GM21528 (cell line): ENCODE measurements around the gene GAL3ST3.

Experiments
- ATAC-seq: cut with Tn5 transposase; IDR thresholded peaks from one replicate; pipeline ENCODE4 v1.9.1; 2021; ENCODE audit warnings: mild to moderate bottlenecking, moderate library complexity; ENCODE audit not compliant: unreplicated experiment, low FRiP score

The GAL3ST3 gene

DNA sequence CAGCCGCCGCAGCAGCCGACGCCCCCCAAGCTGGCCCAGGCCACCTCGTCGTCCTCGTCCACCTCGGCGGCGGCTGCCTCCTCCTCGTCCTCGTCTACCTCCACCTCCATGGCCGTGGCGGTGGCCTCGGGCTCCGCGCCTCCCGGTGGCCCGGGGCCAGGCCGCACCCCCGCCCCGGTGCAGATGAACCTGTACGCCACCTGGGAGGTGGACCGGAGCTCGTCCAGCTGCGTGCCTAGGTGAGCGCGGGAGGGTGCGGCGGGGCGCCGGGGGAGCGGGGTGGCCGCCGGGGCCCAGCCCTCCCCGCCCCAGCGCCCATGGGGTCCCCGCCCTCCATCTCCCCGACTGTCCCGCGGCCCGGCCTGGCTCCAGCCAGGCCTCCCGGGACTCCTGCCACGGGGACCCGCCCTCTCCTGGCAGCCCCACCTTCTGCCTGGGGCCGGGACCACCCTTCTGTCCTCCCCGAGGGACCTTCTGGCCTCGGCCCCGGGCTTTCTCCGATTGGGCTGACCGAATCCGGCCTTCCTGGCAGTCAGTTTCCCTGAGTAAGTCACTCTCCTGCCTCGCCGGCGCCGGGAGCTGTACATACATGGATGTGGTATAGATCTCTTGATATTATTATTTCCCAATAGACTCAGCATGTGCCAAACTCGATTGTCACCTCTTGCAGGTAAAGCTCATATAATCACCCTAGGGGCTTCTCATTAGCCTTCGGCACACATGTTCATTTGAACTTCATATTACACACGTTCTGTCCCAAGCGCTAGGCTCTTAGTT is 21.8 kb upstream of the GAL3ST3 start:
- ATAC-seq = peak; percentile 14

DNA sequence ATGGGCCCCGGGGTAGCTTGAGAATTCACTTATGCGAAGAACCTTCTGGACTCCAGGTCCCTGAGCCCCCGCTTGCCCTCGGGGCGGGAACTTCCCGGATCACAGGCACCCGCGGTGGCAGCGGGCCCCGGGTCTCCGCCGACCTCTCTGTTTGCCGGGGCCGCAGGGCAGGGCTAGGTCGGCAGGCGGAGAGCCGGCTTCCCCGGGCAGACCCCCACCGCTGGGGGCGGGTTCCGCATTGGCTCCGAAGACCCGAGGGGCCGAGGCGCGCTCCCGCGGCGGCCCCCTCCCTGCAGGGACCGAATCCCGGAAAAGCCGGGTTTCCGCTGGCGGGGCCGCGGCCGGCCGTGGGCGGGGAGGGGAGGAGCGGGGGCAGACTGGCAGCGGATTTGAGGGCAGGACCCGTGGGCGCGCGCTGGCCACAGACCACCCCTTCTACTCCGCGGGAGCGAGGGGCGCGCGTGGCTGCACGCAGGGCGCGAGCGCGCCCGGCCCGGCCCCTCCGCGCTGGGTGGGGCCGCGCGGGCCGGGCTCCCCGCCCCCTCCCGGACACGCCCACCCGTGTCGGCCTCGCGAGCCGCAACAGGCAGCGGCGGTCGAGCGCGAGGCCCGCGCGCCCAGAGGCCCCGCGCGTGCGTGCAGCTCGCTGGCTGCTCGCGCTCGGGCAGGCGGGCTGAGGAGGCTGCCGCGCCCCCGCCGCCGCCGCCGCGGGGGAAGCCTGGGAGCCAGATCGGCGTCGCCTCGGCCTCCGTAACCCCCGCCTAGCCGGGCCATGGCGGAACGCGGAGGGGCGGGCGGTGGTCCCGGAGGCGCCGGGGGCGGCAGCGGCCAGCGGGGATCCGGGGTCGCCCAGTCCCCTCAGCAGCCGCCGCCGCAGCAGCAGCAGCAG is 21.0 kb upstream of the GAL3ST3 start, which contains the start of gene PACS1:
Gene PACS1 (plus strand): TSS at position 558 of the 889 bp plus-strand sequence. CDS start 215 bp downstream, at position 773.
- ATAC-seq = peak; percentile 46

DNA sequence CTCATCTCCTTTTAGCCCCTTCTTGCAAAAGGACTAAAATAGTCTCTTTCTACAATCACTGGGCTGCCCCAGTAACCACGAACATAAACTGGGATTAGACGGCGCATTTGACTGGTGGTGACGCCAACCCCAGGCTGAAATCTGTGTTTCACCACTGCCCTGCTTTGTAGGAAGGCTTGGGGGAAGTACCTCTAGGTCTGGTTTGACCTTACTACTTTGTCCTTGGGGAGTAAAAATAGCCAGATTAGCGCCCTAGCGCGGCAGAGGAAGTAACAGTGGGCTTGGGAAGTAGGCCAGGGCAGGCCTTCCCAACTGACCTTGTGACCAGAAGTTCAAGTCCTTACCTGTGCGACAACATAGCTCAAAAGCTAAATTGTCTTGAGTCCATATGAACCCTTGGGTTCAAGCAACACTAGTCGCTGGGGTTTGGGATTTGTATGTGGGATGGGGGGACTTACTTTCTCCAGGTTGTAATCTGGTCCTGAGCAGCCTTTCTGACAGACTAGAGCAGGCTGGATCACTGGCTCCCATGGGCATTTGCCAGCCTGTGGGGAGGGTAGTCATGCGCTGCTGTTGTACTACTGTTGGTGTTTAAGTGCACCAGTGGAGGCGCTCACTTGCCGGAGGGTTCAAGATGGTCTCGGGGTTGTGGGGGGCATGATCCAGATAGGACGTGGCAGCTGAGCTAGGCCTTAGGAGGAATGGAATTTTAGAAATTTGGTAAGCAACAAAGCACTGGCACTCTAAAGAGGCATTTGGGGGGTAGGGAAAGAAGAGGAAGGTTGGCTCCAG is 20.2 kb upstream of the GAL3ST3 start:
- ATAC-seq = peak; percentile 33

DNA sequence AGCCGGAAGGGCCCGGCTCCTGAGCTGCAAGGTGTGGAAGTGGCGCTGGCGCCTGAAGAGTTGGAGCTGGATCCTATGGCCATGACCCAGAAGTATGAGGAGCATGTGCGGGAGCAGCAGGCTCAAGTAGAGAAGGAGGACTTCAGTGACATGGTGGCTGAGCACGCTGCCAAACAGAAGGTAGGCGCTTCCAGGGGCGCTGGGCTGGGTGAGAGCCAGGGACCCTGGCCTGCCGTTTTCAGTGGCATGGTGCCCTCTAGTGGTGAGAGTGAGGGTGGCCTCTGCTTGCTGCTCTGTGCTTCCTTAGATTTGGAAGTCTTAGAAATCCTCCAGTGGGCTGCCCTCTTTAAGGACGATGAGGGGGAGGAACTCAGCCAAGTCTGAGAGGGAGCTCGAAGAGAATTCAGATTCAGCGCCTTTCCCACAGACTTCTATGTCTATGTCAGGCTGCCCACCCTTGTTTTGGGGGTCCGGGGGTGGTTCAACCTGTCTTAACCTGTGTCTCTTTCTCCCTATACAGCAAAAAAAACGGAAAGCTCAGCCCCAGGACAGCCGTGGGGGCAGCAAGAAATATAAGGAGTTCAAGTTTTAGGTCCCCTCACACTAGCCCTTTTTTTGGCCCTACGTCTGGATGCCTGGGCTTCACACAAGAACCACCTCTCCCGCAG is 19.3 kb upstream of the GAL3ST3 start:
- no peak for ATAC-seq

DNA sequence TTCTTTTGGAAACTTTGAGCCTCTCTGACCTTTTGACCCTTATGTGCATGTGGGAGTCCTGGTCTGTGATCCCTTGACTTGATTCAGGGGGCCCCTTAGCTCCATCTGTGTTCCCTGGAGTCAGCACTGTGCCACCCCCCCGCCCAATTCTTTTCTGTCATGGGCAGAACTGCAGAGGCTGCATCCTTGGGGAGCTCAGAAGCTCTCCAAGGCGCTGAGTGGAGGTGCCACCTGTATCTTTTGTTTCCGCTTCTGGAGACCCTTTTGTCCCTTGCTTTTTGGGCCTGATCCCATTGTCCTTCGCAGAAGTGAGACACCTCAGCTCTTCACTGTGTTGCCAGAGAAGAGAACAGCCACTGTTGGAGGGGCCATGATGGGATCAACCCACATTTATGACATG is 18.7 kb upstream of the GAL3ST3 start:
- ATAC-seq = no peak

DNA sequence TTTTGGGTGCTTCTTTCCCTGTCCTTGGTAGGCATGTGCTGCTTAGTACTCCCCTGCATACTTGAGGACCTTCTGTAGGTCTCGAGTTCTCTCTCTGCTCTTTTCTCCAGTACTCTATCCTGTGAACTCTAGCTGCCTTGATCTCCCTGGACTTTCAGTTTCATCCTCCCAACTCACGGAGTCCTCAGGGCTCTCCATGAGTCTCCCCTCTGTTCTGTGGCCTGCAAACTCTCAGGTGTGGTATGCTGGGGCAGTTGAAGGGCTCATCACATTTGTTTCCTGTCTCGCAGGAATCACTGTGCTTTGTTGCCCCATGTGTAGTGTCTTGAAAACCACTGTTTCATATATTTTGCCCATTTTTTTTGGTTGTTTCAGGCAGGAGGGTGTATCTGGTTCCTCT is 17.8 kb upstream of the GAL3ST3 start:
- ATAC-seq = no peak

DNA sequence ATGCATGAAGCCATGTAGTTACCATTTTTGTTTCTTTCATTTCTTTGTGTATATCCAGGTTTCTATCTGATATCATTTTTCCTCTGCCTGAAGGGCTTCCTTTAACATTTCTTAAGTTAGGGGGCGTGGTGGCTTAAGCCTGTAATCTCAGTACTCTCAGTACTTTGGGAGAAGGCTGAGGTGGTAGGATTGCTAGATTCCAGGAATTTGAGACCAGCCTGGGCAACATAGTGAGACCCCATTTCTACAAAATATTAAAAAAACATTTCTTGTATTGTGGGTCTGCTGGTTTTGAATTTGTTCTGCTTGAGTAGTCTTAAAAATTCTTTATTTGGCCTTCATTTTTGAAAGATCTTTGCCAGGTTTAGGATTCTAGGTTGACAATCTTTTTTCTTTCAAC is 15.6 kb upstream of the GAL3ST3 start:
- no peak for ATAC-seq

DNA sequence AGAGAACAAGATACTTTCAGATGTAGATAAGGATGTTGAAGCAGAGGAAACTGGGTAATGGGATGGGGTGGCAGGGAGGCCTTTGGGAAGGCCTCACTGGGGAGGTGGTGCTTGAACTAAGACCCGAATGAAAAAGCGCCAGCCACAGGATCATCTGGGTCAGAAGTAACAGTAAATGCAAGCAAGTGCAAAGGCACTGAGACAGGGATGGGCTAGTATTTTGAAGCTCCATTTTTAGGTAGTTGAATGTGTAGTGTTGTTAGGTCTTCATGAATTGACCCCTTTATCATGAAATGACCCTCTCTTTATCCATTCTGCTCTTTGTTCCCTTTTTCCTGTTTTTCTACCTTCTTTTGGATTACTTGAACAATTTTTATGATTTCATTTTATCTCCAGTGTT is 14.9 kb upstream of the GAL3ST3 start:
- ATAC-seq = no peak

DNA sequence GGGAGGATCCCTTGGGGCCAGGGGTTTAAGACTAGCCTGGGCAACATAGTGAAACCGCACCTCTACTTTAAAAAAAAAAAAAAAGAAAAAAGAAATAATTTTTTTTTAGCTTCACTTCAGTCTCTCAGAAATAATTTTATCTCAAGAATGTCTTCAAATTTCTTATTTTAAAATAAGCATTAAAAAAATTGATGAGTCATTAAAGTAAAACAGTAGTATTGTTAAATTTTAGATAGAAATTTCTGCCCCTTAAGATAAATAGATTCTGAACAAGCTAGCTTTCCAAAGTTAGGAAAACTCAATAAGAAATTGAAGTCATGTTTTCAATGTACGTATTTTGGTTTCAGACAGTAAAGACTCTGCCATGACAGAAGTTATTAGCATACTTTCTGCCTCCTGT is 13.4 kb upstream of the GAL3ST3 start:
- no peak for ATAC-seq

DNA sequence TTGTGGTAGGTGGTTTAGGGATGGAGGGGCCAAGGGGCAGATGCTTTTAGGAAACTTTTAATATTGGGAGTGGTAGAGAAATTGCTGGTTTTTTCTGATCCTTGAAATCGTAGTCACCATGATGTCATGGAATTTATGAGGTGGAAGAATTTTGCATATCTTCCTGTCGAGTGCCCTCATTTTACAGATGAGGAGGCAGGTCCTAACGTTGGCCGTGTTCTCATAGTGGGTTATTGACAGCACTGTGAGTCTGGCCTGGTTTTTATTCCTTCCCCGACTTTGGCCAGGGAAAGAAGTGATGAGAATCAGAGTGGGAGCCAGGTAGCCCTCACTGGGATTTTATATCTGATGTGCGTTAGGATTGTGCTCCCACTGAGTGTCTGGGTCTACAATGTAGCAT is 12.3 kb upstream of the GAL3ST3 start:
- ATAC-seq = no peak

DNA sequence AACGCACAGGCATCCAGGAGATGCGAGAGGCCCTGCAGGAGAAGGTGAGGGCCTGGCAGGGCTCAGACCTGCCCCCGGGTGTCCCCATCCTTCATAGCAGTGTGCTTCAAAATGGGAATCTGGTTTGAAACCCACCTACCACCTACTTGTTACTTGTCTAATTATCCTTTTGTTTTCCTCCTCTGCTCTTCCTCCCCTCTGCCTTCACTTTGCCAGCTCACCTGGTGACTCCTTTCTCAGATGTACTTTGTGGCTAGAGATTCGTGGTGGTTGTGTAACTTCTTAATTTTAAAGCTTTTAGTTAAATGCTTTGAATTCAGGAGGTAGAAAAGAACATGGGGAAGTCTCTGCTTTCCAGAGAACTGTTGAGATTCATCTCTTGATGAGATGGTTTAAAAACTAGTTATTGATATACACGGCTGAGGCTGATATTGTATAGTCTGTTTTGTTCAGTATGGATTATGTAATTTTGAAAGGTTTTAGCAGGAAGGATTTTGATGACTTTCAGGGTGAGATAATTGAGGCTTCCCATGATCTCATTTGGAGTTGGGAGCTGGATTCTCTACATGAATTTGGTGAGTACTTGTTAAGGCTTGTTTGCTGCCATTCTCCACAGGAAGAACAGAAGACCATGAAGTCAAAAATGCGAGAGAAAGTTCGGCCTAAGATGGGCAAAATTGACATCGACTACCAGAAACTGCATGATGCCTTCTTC is 11.2 kb upstream of the GAL3ST3 start:
- ATAC-seq = no peak

DNA sequence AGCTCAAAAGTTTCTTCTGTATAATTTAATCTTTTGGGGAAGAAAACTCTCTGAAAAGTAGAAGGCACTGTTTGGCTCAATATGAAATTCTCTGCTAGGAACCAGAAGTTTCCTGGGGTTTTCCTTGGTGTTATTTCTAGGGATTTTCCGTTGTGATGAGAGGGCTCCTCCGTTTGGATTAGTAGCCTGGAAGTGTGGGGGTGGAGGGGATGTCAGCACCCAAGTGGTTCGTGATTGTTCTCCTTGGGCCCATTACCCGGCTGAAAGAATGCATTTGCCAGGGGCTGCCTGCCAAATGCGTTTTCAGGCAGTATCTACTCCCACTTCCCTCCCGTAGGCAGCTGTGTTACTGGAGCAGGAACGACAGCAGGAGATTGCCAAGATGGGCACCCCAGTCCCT is 7.5 kb upstream of the GAL3ST3 start:
- no peak for ATAC-seq

DNA sequence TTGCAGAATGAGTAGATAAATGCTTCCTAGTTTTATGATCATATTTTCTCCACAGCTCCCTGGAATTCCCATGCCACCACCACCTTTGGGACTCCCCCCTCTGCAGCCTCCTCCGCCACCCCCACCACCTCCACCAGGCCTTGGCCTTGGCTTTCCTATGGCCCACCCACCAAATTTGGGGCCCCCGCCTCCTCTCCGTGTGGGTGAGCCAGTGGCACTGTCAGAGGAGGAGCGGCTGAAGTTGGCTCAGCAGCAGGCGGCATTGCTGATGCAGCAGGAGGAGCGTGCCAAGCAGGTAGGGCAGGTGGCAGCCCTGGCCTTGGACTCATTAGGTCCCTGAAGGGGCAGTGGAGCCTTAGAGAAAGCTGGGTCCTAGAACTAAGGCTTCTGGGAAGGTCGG is 6.1 kb upstream of the GAL3ST3 start:
- ATAC-seq = no peak

DNA sequence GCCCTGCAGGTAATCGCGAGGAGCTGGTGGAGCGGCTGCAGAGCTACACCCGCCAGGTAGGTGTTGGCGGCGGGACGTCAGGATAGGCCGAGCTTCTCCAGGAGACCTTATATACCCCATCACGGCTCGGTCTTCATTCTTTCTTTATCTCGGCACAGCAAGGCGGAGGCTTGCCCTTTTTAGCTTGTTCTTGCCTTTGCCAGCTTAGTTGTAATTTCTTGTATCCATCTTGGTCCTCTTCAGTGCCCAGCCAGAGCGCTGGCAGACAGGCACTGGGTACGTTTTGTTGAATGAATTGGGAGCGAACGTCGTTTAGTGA is 3.7 kb upstream of the GAL3ST3 start:
- no peak for ATAC-seq

DNA sequence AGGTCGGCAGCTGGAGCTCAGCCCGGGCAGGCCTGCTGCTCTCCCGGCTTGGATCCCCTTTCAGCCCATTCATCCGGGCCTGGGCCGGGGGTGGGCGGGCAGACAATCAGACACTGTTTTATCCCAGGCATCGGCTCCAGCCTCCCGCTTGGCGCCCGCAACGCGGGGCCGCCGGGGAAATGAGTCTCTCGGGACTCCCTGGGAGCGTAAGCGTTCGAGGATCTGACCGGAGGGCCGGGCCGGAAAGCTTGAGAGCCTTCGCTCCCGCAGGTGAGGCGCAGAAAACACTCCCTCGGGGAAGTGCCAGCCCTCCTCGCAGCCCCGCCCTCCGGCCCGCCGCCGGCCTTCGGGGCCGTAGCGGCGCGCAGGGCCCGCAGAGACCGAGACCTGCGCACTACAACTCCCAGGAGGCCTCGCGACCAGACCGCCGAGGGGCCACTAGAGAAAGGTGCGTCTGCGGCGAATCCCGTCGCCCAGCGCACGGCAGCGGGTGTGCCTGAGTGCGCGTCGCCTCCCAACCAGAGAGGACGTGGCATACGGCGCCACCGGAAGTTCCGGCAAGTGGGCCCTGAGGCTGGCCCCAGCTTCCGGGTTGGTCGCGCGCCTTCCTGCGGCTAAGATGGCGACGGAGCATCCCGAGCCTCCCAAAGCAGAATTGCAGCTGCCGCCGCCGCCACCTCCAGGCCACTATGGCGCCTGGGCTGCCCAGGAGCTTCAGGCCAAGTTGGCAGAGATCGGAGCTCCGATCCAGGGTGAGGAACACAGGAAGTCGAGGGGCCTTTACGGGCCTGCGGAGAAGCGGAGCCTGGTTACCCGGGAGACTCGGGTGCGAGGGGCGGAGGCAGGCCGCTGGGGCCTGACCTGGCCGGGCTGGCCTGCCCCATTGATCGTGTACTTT is 3.1 kb upstream of the GAL3ST3 start, which contains the start of gene SF3B2:
Gene SF3B2 (plus strand): TSS at position 599 of the 898 bp plus-strand sequence. CDS start 21 bp downstream, at position 620.
- peak; percentile 93 for ATAC-seq

DNA sequence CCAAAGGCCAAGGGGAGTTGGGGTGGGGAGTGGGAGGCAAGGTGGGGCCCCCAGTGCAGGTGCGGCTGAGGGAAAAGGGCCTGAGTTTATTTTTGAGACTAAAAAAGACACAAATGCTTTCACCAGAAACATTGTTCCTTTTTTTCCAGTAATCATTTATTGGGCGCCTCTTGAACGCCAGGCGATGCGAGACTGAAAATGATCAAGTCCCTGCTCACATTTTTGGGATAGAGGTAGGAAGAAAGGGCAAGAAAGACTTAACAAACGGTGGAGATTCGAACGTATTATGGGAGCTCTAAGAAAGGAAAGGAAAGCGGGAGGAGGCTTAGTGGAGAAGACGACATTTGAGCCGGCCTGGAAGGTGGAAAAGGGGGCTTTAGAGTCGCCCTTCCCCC is 2.4 kb upstream of the GAL3ST3 start:
- ATAC-seq = no peak

DNA sequence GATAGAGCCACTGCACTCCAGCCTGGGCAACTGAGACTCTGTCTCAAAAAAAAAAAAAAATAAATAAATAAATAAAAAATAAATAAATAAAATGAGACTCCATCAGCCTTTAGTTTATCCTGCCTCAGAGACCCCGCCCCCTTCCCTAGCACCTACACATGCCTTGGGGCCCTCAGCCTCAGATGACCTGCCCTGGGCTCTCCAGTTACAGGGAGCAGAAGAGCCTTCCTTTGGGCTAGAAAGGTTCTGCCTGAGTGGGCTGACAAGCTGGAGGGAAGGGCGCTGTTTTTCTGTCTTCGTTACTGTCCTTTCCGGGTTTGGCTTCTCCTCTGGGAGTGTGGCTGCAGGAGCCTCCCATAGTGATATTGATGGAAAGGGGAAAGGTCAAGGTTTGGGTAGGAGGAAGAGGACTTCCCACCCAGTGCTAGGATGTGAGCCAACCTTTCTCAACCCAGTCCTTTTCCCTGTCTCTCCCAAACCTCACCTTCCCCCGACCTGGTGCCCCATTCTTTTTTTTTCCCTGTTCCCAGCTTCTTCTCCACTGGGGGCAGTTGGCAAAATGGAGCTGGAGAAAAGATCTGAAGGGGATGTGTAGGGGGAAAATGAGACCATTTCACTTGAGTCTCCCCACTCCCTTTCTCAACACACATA is 1.7 kb upstream of the GAL3ST3 start:
- no peak for ATAC-seq
